Esophagus muscularis mucosa (tissue), 4 donors: ENCODE results near the gene ARHGAP30. TPM values are rescaled to one million over a fixed set of nuclear protein-coding genes. Genes with fewer than 3 reads are reported as not detected.

ENCODE experiments used
- DNase-seq: peaks from one replicate; pipeline ENCODE4 v3.0.0-alpha.2; 2017; ENCODE audit errors: extremely low spot score
- H3K27ac ChIP-seq, 4 donors: fragments of 200-600 bp; sonication (generic); replicated peaks in 1 of 4; 1 replicate in 3 of 4; 2 replicates in 1 of 4; pipeline ENCODE4 v1.5.1; 2016 to 2019; ENCODE audit warnings: mild to moderate bottlenecking in 1 of 4
- H3K27me3 ChIP-seq, 4 donors: fragments of 200-600 bp; sonication (generic); one replicate each; pipeline versions ENCODE4 v1.5.1 to v1.6.0; 2016 to 2019
- H3K36me3 ChIP-seq, 4 donors: fragments of 200-600 bp; sonication (generic); one replicate each; pipeline ENCODE4 v1.5.1; 2016 to 2019
- H3K4me1 ChIP-seq, 4 donors: fragments of 200-600 bp; sonication (generic); one replicate each; pipeline ENCODE4 v1.5.1; 2016 to 2019
- H3K4me3 ChIP-seq, 4 donors: fragments of 200-600 bp; sonication (generic); 1 replicate in 2 of 4; 2 replicates in 2 of 4; pipeline ENCODE4 v1.5.1; 2016 to 2019; ENCODE audit warnings: mild to moderate bottlenecking in 4 of 4, moderate library complexity in 1 of 4
- H3K9me3 ChIP-seq, 4 donors: fragments of 200-600 bp; sonication (generic); 1 replicate in 3 of 4; 2 replicates in 1 of 4; pipeline ENCODE4 v1.5.1; 2016 to 2019
- CTCF ChIP-seq, 3 experiments: fragments of 200-600 bp in 2 of 3; fragments of 450-650 bp in 1 of 3; sonication (generic) in 2 of 3; IDR thresholded peaks; one replicate each; pipeline ENCODE4 v1.5.1; 2017 to 2019; ENCODE audit warnings: antibody characterized with exemption in 3 of 3, mild to moderate bottlenecking in 2 of 3, moderate library complexity in 1 of 3
- EP300 ChIP-seq: sonication (generic); formaldehyde crosslinking; IDR thresholded peaks from one replicate; pipeline ENCODE4 v1.6.1; 2017; ENCODE audit warnings: antibody characterized with exemption
- POLR2A ChIP-seq: fragments of 450-650 bp; IDR thresholded peaks from one replicate; pipeline ENCODE4 v1.6.1; 2017; ENCODE audit warnings: antibody characterized with exemption, moderate library complexity, mild to moderate bottlenecking, low read depth
- POLR2AphosphoS5 ChIP-seq, 2 donors: sonication (generic); formaldehyde crosslinking; IDR thresholded peaks; one replicate each; pipeline ENCODE4 v1.6.1; 2017; ENCODE audit warnings: antibody characterized with exemption in 2 of 2
- WGBS: methylation state at CpG from one replicate; pipeline ENCODE4 v1.1.5; 2018; 5-methylcytosine and 5-hydroxymethylcytosine counted together
- intact Hi-C: fragments of 100-400 bp; cut with DNase I; formaldehyde crosslinking; loops from one replicate; pipeline ENCODE4 v1.15.1; 2023
- total RNA-seq, 4 donors: library from RNA; depleted of rRNA; stranded (reverse); fragments of >200 nt; gene quantifications; one replicate each; pipeline versions ENCODE4 v1.1.0 to v1.2.1, GENCODE V29; 2016

Gene ARHGAP30
- total RNA-seq, 4 donors from 2014 or later, result 4.6 to 14.1 (median 6.9) TPM

- no peak overlapping the region for H3K27ac ChIP-seq
- 89% methylated on average over 5 of the region's 5 CpGs for WGBS
- no peak overlapping the region for H3K4me3 ChIP-seq
- no peaks in the 10 kb centered on the region for H3K4me1 ChIP-seq
- intact Hi-C loops, result no loop called here
- no peaks in the 10 kb centered on the region for H3K9me3 ChIP-seq
- DNase-seq, result no peak
- H3K36me3 ChIP-seq, result no peaks in the 10 kb centered on the region
- peaks cover 0 to 17% (median 0%) of the 10 kb centered on the region in 4 donors for H3K27me3 ChIP-seq
- TF ChIP-seq EP300, result no peak
- no peak for TF ChIP-seq POLR2A
- no peak for TF ChIP-seq POLR2AphosphoS5 (IDR thresholded peaks at IDR 0.05)
- TF ChIP-seq CTCF (IDR thresholded peaks at IDR 0.05), result no peak
These were observed 21.4 kb upstream of the ARHGAP30 start for GRCh38 chr1:161091093-161091492.

- no peak for DNase-seq
- no peak for TF ChIP-seq CTCF (IDR thresholded peaks at IDR 0.05)
- no peak for TF ChIP-seq POLR2A
- no peak for TF ChIP-seq EP300
- 73% methylated on average over 3 of the region's 3 CpGs for WGBS
- intact Hi-C loops, result no loop called here
- Histone ChIP-seq H3K4me3 (no peak overlapping the region), H3K9me3 (no peaks in the 10 kb centered on the region), H3K27me3 (peaks cover 0 to 17% (median 0%) of the 10 kb centered on the region in 4 donors), H3K4me1 (no peaks in the 10 kb centered on the region), H3K27ac (no peak overlapping the region), H3K36me3 (no peaks in the 10 kb centered on the region)
These were observed 20.9 kb upstream of the ARHGAP30 start for GRCh38 chr1:161090617-161091016.

GRCh38 chr1:161089938-161090337, 20.2 kb upstream of the ARHGAP30 start:
- no peaks in the 10 kb centered on the region for H3K4me1 ChIP-seq
- no peak overlapping the region for H3K27ac ChIP-seq
- no peaks in the 10 kb centered on the region for H3K9me3 ChIP-seq
- no peak for DNase-seq
- TF ChIP-seq POLR2AphosphoS5 (IDR thresholded peaks at IDR 0.05), result no peak
- no peak for TF ChIP-seq CTCF (IDR thresholded peaks at IDR 0.05)
- no peak for TF ChIP-seq EP300
- TF ChIP-seq POLR2A, result no peak
- no peaks in the 10 kb centered on the region for H3K36me3 ChIP-seq
- intact Hi-C loops, result no loop called here
- peaks cover 0 to 17% (median 0%) of the 10 kb centered on the region in 4 donors for H3K27me3 ChIP-seq
- 86% methylated on average over 5 of the region's 5 CpGs for WGBS
- no peak overlapping the region for H3K4me3 ChIP-seq

- Histone ChIP-seq H3K27me3 (peaks cover 0 to 17% (median 0%) of the 10 kb centered on the region in 4 donors), H3K9me3 (no peaks in the 10 kb centered on the region), H3K4me1 (no peaks in the 10 kb centered on the region), H3K36me3 (no peaks in the 10 kb centered on the region), H3K27ac (no peak within 1 kb of the TSS), H3K4me3 (no peak within 1 kb of the TSS)
- intact Hi-C loops, result no loop called here
- TF ChIP-seq CTCF (IDR thresholded peaks at IDR 0.05) (no peak), POLR2AphosphoS5 (IDR thresholded peaks at IDR 0.05) (no peak), EP300 (no peak), POLR2A (no peak)
- no peak for DNase-seq
- 74% methylated on average over 15 of the region's 22 CpGs for WGBS
These were observed 19.7 kb upstream of the ARHGAP30 start, which contains the start of gene NECTIN4 for GRCh38 chr1:161089251-161089924. Gene NECTIN4, minus strand, starts transcription at chr1:161089558. Its CDS starts 262 bp downstream, at chr1:161089296.

- Histone ChIP-seq H3K27ac (no peak overlapping the region), H3K4me1 (no peaks in the 10 kb centered on the region), H3K9me3 (no peaks in the 10 kb centered on the region), H3K4me3 (no peak overlapping the region), H3K27me3 (peaks cover 0 to 17% (median 0%) of the 10 kb centered on the region in 4 donors), H3K36me3 (no peaks in the 10 kb centered on the region)
- intact Hi-C loops, result no loop called here
- WGBS, result 91% methylated on average over 1 of the region's 3 CpGs
- TF ChIP-seq POLR2A (no peak), POLR2AphosphoS5 (IDR thresholded peaks at IDR 0.05) (no peak), EP300 (no peak)
- no peak for DNase-seq
These were observed 19.0 kb upstream of the ARHGAP30 start for GRCh38 chr1:161088587-161089110.
